Mammary epithelial cell (primary cell): ENCODE results near the gene RBMS3.
"Not testable (repeated sequence)": the region's sequence is repeated elsewhere in the genome, so short reads cannot be mapped to it uniquely, and the experiment has no call there.

Experiments used
- EZH2 ChIP-seq: IDR thresholded peaks from 2 replicates; pipeline ENCODE4 v1.6.1; 2012; ENCODE audit warnings: low read length, inconsistent platforms, borderline replicate concordance
- TF ChIP-seq, protein P1 (sequence below), 2 donors: IDR thresholded peaks in 1 of 2; conservative IDR thresholded peaks in 1 of 2; 2 replicates each; pipeline ENCODE4 v1.5.1; 2011 to 2012; ENCODE audit warnings: inconsistent platforms in 2 of 2, low read length in 2 of 2, mild to moderate bottlenecking in 2 of 2, control low read depth in 1 of 2, low read depth in 1 of 2; ENCODE audit not compliant: insufficient read depth in 1 of 2; ENCODE audit errors: extremely low read depth in 1 of 2

DNA sequence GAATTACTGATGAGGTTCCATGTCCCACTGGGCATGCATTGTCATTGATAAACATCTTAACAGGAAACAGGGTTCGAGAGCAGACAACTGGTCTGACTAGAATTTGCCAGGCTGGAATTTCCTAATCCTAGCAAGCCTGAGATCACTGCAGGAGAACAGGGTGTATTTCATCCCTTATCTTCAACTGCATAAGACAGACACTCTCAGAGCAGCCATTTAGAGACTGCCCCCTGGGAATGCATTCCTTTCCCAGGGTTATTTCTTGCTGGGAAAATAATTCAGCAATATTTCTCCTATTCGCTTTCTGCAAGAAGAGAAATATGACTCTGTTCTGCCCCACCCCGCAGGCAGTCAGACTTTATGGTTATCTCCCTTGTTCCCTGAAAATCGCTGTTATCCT, 113.1 kb downstream of the RBMS3 start:
- TF ChIP-seq EZH2, result not testable (repeated sequence)
- TF ChIP-seq, protein P1, sequence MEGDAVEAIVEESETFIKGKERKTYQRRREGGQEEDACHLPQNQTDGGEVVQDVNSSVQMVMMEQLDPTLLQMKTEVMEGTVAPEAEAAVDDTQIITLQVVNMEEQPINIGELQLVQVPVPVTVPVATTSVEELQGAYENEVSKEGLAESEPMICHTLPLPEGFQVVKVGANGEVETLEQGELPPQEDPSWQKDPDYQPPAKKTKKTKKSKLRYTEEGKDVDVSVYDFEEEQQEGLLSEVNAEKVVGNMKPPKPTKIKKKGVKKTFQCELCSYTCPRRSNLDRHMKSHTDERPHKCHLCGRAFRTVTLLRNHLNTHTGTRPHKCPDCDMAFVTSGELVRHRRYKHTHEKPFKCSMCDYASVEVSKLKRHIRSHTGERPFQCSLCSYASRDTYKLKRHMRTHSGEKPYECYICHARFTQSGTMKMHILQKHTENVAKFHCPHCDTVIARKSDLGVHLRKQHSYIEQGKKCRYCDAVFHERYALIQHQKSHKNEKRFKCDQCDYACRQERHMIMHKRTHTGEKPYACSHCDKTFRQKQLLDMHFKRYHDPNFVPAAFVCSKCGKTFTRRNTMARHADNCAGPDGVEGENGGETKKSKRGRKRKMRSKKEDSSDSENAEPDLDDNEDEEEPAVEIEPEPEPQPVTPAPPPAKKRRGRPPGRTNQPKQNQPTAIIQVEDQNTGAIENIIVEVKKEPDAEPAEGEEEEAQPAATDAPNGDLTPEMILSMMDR (conservative IDR thresholded peaks at IDR 0.05 in 1 of 2, IDR thresholded peaks at IDR 0.05 in 1 of 2; ENCODE audit: extremely low read depth in 1 of 2, insufficient read depth in 1 of 2, low read depth in 1 of 2, low read length in 2 of 2), result not testable (repeated sequence)
